Ovary (tissue), 9 donors: Measurements from ENCODE around the gene FAM222A. TPM values are rescaled to one million over a fixed set of nuclear protein-coding genes. Genes with fewer than 3 reads are reported as not detected.
"Not testable (repeated sequence)": the region's sequence is repeated elsewhere in the genome, so short reads cannot be mapped to it uniquely, and the experiment has no call there.

Experiments used
- DNase-seq, 5 donors: peaks; one replicate each; pipeline ENCODE4 v3.0.0-alpha.2; 2019 to 2020
- H3K27ac ChIP-seq, 2 donors: fragments of 200-600 bp; one replicate each; pipeline versions ENCODE4 v1.5.1 to v1.8.0; 2019 to 2022
- H3K27me3 ChIP-seq: fragments of 200-600 bp; one replicate; pipeline ENCODE4 v1.8.0; 2022
- H3K36me3 ChIP-seq: fragments of 200-600 bp; sonication (generic); one replicate; pipeline ENCODE4 v1.5.1; 2019
- H3K4me1 ChIP-seq: one replicate; pipeline ENCODE4 v1.8.1; 2013; ENCODE audit warnings: mild to moderate bottlenecking, moderate library complexity; ENCODE audit not compliant: insufficient read depth
- H3K4me3 ChIP-seq: fragments of 200-600 bp; sonication (generic); one replicate; pipeline ENCODE4 v1.5.1; 2017
- H3K9me3 ChIP-seq, 2 donors: fragments of 200-600 bp in 1 of 2; sonication (generic) in 1 of 2; one replicate each; pipeline versions ENCODE4 v1.5.1 to v1.8.1; 2013 to 2019; ENCODE audit warnings: mild to moderate bottlenecking in 1 of 2, moderate library complexity in 1 of 2
- CTCF ChIP-seq, 3 donors: fragments of 450-650 bp in 2 of 3; fragments of 200-600 bp in 1 of 3; IDR thresholded peaks; one replicate each; pipeline versions ENCODE4 v1.5.1 to v1.8.0; 2016 to 2022; ENCODE audit warnings: antibody characterized with exemption in 3 of 3, mild to moderate bottlenecking in 1 of 3
- EP300 ChIP-seq: sonication (generic); formaldehyde crosslinking; IDR thresholded peaks from one replicate; pipeline ENCODE4 v1.6.1; 2017; ENCODE audit warnings: antibody characterized with exemption
- POLR2A ChIP-seq: fragments of 450-650 bp; IDR thresholded peaks from one replicate; pipeline ENCODE4 v1.6.1; 2017; ENCODE audit warnings: antibody characterized with exemption, mild to moderate bottlenecking, moderate library complexity
- WGBS, 3 donors: extraction: QIAGEN DNeasy Blood & Tissue Kit in 1 of 3; methylation state at CpG; one replicate each; pipeline versions ENCODE4 v1.1.5 to v1.1.7; 2013 to 2017; 5-methylcytosine and 5-hydroxymethylcytosine counted together
- intact Hi-C, 4 donors: fragments of 100-400 bp; cut with DNase I; formaldehyde crosslinking; loops; one replicate each; pipeline versions ENCODE4 v1.11.0 to v1.15.1; 2022 to 2023
- polyA plus RNA-seq, 2 donors: library from polyadenylated mRNA; stranded (reverse); fragments of 200-250 nt in 1 of 2; fragments of 350-450 nt in 1 of 2; fragmentation: Illumina TruSeq in 1 of 2; extraction: RNeasy Lipid Tissue Mini Kit (QIAGEN cat#74804) in 1 of 2; gene quantifications; one replicate each; pipeline ENCODE4 v1.2.3, GENCODE V29; 2013 to 2014
- total RNA-seq, 7 donors: library from RNA; depleted of rRNA in 2 of 7; stranded (reverse); fragments of >200 nt in 2 of 7; fragmentation: NEBNext Ultra II Directional in 3 of 7; extraction: Animal tissue kit (Norgen Biotek cat#: 25700) in 3 of 7; gene quantifications; one replicate each; pipeline versions ENCODE4 v1.1.0 to v1.2.4, GENCODE V29; 2016 to 2023
- donor health status: DM: no; HTN: no; CAD: no; lungs with moderate emphysema.
- donor health status: DM: no; HTN: no; CAD: no.
- donor health status: Bipolar disorder and iron deficiency.
- donor health status: DM: yes; HTN: yes; CAD: no.
- donor health status: DM: no; HTN: no; CAD: no.
- donor health status: DM: yes; HTN: yes; CAD: no.

The FAM222A gene
- total and polyA plus RNA-seq, 9 donors, result 4.8 to 28.4 (median 13.7) TPM

GRCh38 chr12:109687250-109687649 lies 26.4 kb upstream of the FAM222A start:
- no peaks in the 10 kb centered on the region for H3K4me1 ChIP-seq
- no peak overlapping the region for H3K4me3 ChIP-seq
- no peaks in the 10 kb centered on the region for H3K27me3 ChIP-seq
- 79 to 82% (median 82%) methylated on average over 6 of the region's 6 CpGs for WGBS, 3 donors
- TF ChIP-seq CTCF (IDR thresholded peaks at IDR 0.05), result no peak
- TF ChIP-seq EP300, result no peak
- H3K36me3 ChIP-seq, result no peaks in the 10 kb centered on the region
- H3K27ac ChIP-seq, result no peak overlapping the region
- intact Hi-C loops, result loop anchor here in 1 of 4 donors (5.0 kb wide), 1 partner anchor 70 kb away; no protein-coding TSS in a partner anchor
- no peak for DNase-seq
- no peaks in the 10 kb centered on the region for H3K9me3 ChIP-seq

- DNase-seq, result no peak
- WGBS, 3 donors, result 83 to 89% (median 86%) methylated on average over 3 of the region's 3 CpGs
- Histone ChIP-seq H3K9me3 (no peaks in the 10 kb centered on the region), H3K36me3 (no peaks in the 10 kb centered on the region), H3K27me3 (no peaks in the 10 kb centered on the region), H3K4me1 (no peaks in the 10 kb centered on the region), H3K4me3 (no peak overlapping the region), H3K27ac (no peak overlapping the region)
- TF ChIP-seq EP300 (no peak), CTCF (IDR thresholded peaks at IDR 0.05) (no peak), POLR2A (no peak)
- intact Hi-C loops, result loop anchor here in 1 of 4 donors (5.0 kb wide), 1 partner anchor 72 kb away; no protein-coding TSS in a partner anchor
These were observed 24.2 kb upstream of the FAM222A start for GRCh38 chr12:109689426-109689825.

- Histone ChIP-seq H3K27ac (no peak overlapping the region), H3K27me3 (no peaks in the 10 kb centered on the region), H3K4me3 (no peak overlapping the region), H3K9me3 (no peaks in the 10 kb centered on the region), H3K36me3 (no peaks in the 10 kb centered on the region), H3K4me1 (no peaks in the 10 kb centered on the region)
- DNase-seq, result no peak
- intact Hi-C loops, result no loop called here
- TF ChIP-seq POLR2A (no peak), CTCF (IDR thresholded peaks at IDR 0.05) (no peak), EP300 (no peak)
- 67 to 70% (median 68%) methylated on average over 1 of the region's 1 CpG for WGBS, 3 donors
These were observed 20.5 kb upstream of the FAM222A start for GRCh38 chr12:109693160-109693559.

DNA sequence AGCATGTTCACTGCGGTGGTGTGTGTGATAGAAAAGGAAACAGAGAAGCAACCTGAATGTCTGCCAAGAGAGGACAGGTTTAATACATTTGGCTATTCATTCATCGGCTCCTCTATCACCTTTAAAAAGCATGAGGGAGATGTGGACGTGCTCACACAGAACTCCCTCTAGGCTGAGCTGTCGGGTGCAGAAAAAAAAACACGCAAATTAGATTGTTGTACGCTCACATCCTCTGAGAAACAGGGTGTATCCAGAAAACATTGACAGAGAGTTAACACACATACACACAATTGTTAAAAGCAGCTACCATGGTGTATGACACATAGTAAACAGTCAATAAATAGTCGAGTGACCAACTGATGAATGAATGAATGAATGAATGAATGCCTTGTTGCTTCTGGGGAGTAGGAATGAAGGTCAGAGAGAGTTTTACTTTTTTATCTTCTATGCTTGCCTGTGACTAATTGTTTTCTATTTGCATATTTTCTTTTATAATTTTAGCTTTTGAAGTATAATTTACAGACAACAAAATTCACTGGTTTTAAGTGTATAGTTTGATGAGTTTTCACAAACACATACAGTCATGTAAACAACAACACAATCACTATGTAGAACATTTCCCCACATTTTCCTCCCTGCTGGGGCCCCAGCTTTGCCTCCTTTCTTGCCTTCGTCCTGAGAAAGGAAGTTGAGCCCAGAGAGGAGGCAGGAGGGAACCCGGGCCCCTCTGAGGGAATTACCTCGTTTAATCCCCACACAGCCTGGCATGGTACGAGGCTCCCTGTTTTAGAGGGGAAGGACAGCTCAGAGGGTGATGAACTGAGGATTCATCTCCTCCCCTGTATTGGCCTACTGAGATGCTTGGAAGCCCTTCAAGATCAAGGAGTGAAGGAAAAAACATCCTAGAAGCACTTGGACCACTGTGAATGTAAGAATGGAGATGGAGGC lies 19.7 kb upstream of the FAM222A start:
- Histone ChIP-seq H3K9me3 (no peaks in the 10 kb centered on the region), H3K36me3 (no peaks in the 10 kb centered on the region), H3K27me3 (no peaks in the 10 kb centered on the region), H3K4me1 (no peaks in the 10 kb centered on the region), H3K27ac (no peak overlapping the region), H3K4me3 (no peak overlapping the region)
- intact Hi-C loops, result no loop called here
- no peak for DNase-seq
- no peak for TF ChIP-seq POLR2A
- no peak for TF ChIP-seq CTCF (IDR thresholded peaks at IDR 0.05)
- TF ChIP-seq EP300, result no peak
- WGBS, 3 donors, result 34 to 35% (median 35%) methylated on average over 11 of the region's 11 CpGs

GRCh38 chr12:109694629-109695028 lies 19.0 kb upstream of the FAM222A start:
- H3K27ac ChIP-seq, H3K27me3 ChIP-seq, H3K4me1 ChIP-seq, DNase-seq, H3K4me3 ChIP-seq, H3K9me3 ChIP-seq, H3K36me3 ChIP-seq, intact Hi-C loops: not testable (repeated sequence)
- WGBS, 3 donors, result 78 to 88% (median 85%) methylated on average over 6 of the region's 6 CpGs
